ENCODE results near the gene PRKCSH.
A peak's percentile ranks its signal among the peaks of the same experiment; 100 is the strongest.

PRKCSH gene

DNA sequence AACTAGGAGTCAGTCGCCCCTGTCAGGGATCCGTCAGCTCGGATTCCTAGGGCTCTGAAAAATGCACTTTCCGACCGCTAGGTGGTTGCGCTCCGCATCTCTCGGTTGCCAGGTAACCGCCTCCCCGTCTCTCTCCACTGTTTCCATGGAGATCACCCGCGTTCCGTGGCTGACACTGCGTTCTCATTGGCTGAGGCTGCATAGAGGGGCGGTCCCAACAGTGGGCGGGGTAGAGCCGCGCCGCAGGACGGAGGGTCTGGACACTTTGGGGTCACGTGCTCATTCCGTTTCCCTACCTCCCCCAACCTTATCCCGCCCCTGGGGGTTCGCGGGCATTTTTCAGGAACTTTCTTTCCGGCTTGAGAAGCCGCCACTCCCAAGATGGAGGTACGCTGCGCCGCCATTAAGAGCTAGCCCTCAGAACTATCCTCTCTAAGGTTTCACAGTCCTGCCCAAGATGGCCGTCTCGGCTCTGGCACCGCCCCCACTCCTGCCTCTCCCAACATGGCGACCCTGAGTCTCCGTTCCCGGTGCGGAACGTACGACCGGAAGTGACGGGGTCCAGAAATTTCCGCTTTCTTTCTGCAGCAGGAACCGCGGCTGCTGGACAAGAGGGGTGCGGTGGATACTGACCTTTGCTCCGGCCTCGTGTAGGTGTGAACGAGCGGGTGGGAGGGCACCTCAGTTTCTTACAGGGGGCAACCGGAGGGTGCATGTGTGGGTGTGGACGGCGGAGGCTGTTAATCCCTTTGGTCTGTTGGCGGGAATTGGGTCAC is at the start of gene PRKCSH, which contains the start of gene ODAD3 (continued):
- TF ChIP-seq, protein P1, sequence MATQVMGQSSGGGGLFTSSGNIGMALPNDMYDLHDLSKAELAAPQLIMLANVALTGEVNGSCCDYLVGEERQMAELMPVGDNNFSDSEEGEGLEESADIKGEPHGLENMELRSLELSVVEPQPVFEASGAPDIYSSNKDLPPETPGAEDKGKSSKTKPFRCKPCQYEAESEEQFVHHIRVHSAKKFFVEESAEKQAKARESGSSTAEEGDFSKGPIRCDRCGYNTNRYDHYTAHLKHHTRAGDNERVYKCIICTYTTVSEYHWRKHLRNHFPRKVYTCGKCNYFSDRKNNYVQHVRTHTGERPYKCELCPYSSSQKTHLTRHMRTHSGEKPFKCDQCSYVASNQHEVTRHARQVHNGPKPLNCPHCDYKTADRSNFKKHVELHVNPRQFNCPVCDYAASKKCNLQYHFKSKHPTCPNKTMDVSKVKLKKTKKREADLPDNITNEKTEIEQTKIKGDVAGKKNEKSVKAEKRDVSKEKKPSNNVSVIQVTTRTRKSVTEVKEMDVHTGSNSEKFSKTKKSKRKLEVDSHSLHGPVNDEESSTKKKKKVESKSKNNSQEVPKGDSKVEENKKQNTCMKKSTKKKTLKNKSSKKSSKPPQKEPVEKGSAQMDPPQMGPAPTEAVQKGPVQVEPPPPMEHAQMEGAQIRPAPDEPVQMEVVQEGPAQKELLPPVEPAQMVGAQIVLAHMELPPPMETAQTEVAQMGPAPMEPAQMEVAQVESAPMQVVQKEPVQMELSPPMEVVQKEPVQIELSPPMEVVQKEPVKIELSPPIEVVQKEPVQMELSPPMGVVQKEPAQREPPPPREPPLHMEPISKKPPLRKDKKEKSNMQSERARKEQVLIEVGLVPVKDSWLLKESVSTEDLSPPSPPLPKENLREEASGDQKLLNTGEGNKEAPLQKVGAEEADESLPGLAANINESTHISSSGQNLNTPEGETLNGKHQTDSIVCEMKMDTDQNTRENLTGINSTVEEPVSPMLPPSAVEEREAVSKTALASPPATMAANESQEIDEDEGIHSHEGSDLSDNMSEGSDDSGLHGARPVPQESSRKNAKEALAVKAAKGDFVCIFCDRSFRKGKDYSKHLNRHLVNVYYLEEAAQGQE (tag by site-specific recombination; IDR thresholded peaks at IDR 0.05): peak; percentile 49; the same call in 1 of the 2 replicates
- TF ChIP-seq, protein P2, sequence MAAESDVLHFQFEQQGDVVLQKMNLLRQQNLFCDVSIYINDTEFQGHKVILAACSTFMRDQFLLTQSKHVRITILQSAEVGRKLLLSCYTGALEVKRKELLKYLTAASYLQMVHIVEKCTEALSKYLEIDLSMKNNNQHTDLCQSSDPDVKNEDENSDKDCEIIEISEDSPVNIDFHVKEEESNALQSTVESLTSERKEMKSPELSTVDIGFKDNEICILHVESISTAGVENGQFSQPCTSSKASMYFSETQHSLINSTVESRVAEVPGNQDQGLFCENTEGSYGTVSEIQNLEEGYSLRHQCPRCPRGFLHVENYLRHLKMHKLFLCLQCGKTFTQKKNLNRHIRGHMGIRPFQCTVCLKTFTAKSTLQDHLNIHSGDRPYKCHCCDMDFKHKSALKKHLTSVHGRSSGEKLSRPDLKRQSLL (tag by site-specific recombination; IDR thresholded peaks at IDR 0.05): no peak
- TF ChIP-seq ZNF561 (tag by site-specific recombination; IDR thresholded peaks at IDR 0.05; ENCODE audit: borderline replicate concordance) (no peak; the same call in 1 of the 2 replicates), ZNF423 (tag by site-specific recombination; IDR thresholded peaks at IDR 0.05) (no peak), SALL2 (tag by site-specific recombination; IDR thresholded peaks at IDR 0.05; ENCODE audit: borderline replicate concordance) (no peak), ZBTB8A (tag by site-specific recombination; IDR thresholded peaks at IDR 0.05) (0 out of 2 replicates have a peak, but pooled peaks have one; percentile 37), ZXDB (tag by site-specific recombination; IDR thresholded peaks at IDR 0.05) (peak; percentile 96), ZNF558 (tag by site-specific recombination; IDR thresholded peaks at IDR 0.05) (no peak), ZNF280C (tag by site-specific recombination; IDR thresholded peaks at IDR 0.05) (no peak), HOXC10 (CRISPR knock-in tag; IDR thresholded peaks at IDR 0.05) (no peak), KLF10 (tag by site-specific recombination; IDR thresholded peaks at IDR 0.05) (peak; percentile 75; the same call in 1 of the 2 replicates), TRIM28 (IDR thresholded peaks at IDR 0.05; ENCODE audit: borderline replicate concordance, low read length) (no peak), ZNF529 (tag by site-specific recombination; IDR thresholded peaks at IDR 0.05; ENCODE audit: insufficient replicate concordance) (no peak), PRDM4 (tag by site-specific recombination; IDR thresholded peaks at IDR 0.05) (no peak), ZNF560 (tag by site-specific recombination; IDR thresholded peaks at IDR 0.05; ENCODE audit: borderline replicate concordance) (no peak), ZNF654 (tag by site-specific recombination; IDR thresholded peaks at IDR 0.05; ENCODE audit: low read depth) (no peak), ZNF658 (tag by site-specific recombination; IDR thresholded peaks at IDR 0.05) (no peak), ZFP41 (tag by site-specific recombination; IDR thresholded peaks at IDR 0.05; ENCODE audit: borderline replicate concordance) (no peak), MYNN (tag by site-specific recombination; IDR thresholded peaks at IDR 0.05; ENCODE audit: borderline replicate concordance) (peak; percentile 96)
- TF ChIP-seq, protein P3, sequence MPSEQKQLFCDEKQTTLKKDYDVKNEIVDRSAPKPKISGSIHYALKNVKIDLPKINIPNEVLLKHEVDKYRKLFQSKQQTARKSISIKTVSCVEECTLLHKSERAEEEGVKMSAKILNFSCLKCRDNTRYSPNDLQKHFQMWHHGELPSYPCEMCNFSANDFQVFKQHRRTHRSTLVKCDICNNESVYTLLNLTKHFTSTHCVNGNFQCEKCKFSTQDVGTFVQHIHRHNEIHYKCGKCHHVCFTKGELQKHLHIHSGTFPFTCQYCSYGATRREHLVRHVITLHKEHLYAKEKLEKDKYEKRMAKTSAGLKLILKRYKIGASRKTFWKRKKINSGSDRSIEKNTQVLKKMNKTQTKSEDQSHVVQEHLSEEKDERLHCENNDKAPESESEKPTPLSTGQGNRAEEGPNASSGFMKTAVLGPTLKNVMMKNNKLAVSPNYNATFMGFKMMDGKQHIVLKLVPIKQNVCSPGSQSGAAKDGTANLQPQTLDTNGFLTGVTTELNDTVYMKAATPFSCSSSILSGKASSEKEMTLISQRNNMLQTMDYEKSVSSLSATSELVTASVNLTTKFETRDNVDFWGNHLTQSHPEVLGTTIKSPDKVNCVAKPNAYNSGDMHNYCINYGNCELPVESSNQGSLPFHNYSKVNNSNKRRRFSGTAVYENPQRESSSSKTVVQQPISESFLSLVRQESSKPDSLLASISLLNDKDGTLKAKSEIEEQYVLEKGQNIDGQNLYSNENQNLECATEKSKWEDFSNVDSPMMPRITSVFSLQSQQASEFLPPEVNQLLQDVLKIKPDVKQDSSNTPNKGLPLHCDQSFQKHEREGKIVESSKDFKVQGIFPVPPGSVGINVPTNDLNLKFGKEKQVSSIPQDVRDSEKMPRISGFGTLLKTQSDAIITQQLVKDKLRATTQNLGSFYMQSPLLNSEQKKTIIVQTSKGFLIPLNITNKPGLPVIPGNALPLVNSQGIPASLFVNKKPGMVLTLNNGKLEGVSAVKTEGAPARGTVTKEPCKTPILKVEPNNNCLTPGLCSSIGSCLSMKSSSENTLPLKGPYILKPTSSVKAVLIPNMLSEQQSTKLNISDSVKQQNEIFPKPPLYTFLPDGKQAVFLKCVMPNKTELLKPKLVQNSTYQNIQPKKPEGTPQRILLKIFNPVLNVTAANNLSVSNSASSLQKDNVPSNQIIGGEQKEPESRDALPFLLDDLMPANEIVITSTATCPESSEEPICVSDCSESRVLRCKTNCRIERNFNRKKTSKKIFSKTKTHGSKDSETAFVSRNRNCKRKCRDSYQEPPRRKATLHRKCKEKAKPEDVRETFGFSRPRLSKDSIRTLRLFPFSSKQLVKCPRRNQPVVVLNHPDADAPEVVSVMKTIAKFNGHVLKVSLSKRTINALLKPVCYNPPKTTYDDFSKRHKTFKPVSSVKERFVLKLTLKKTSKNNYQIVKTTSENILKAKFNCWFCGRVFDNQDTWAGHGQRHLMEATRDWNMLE (tag by site-specific recombination; conservative IDR thresholded peaks at IDR 0.05; ENCODE audit: low read depth): peak; percentile 56
- TF ChIP-seq, protein P4, sequence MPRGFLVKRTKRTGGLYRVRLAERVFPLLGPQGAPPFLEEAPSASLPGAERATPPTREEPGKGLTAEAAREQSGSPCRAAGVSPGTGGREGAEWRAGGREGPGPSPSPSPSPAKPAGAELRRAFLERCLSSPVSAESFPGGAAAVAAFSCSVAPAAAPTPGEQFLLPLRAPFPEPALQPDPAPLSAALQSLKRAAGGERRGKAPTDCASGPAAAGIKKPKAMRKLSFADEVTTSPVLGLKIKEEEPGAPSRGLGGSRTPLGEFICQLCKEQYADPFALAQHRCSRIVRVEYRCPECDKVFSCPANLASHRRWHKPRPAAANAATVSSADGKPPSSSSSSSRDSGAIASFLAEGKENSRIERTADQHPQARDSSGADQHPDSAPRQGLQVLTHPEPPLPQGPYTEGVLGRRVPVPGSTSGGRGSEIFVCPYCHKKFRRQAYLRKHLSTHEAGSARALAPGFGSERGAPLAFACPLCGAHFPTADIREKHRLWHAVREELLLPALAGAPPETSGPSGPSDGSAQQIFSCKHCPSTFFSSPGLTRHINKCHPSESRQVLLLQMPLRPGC (tag by site-specific recombination; IDR thresholded peaks at IDR 0.05): no peak
